ENCODE measurements around the gene PPM1L.

- TF ChIP-seq, protein P1, sequence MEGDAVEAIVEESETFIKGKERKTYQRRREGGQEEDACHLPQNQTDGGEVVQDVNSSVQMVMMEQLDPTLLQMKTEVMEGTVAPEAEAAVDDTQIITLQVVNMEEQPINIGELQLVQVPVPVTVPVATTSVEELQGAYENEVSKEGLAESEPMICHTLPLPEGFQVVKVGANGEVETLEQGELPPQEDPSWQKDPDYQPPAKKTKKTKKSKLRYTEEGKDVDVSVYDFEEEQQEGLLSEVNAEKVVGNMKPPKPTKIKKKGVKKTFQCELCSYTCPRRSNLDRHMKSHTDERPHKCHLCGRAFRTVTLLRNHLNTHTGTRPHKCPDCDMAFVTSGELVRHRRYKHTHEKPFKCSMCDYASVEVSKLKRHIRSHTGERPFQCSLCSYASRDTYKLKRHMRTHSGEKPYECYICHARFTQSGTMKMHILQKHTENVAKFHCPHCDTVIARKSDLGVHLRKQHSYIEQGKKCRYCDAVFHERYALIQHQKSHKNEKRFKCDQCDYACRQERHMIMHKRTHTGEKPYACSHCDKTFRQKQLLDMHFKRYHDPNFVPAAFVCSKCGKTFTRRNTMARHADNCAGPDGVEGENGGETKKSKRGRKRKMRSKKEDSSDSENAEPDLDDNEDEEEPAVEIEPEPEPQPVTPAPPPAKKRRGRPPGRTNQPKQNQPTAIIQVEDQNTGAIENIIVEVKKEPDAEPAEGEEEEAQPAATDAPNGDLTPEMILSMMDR (IDR thresholded peaks at IDR 0.05; ENCODE audit: borderline replicate concordance, extremely low read depth, low read length, poor library complexity, severe bottlenecking), result no peak
- TF ChIP-seq EZH2 (IDR thresholded peaks at IDR 0.05; ENCODE audit: borderline replicate concordance, low read depth, low read length, severe bottlenecking), result no peak
Observed at GRCh38 chr3:161083131-161083530, 327.1 kb downstream of the PPM1L start.
